ENCODE data around the gene TRIP6. TPM values are rescaled to one million over a fixed set of nuclear protein-coding genes. Genes with fewer than 3 reads are reported as not detected.
"Not testable (repeated sequence)": the region's sequence is repeated elsewhere in the genome, so short reads cannot be mapped to it uniquely, and the experiment has no call there.

TRIP6 gene
- total RNA-seq, 1 experiment from 2014 or later, result 140 TPM

DNA sequence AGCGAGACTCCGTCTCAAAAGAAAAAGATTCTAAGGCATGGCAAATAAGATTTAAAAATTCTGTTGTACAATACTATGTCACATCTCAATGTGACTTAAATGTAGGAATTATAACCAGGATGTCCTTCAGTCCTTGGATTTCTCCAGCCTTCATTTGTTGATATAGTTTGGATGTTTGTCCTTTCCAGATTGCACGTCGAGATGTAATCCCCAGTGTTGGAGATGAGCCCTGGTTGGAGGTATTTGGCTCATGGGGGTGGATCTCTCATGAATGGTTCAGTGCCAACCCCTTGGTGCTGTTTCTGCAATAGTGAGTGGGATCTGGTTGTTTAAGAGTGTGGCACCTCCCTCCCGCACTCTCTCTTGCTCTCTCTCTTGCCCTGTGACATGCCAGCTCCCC is 41.3 kb downstream of the TRIP6 start (continued):
- TF ChIP-seq E2F4 (CRISPR knock-in tag; IDR thresholded peaks at IDR 0.05; ENCODE audit: borderline replicate concordance, low read depth) (no peak), NFYB (CRISPR knock-in tag; conservative IDR thresholded peaks at IDR 0.05; ENCODE audit: low read depth) (no peak), FOXJ3 (CRISPR knock-in tag; IDR thresholded peaks at IDR 0.05; ENCODE audit: borderline replicate concordance) (no peak), IRF2 (CRISPR knock-in tag; IDR thresholded peaks at IDR 0.05; ENCODE audit: borderline replicate concordance, low read depth) (no peak), ZNF512 (CRISPR knock-in tag; IDR thresholded peaks at IDR 0.05; ENCODE audit: borderline replicate concordance) (no peak), ZNF423 (CRISPR knock-in tag; IDR thresholded peaks at IDR 0.05) (no peak), TP53 (CRISPR knock-in tag; IDR thresholded peaks at IDR 0.05) (no peak)
- TF ChIP-seq, protein P1, sequence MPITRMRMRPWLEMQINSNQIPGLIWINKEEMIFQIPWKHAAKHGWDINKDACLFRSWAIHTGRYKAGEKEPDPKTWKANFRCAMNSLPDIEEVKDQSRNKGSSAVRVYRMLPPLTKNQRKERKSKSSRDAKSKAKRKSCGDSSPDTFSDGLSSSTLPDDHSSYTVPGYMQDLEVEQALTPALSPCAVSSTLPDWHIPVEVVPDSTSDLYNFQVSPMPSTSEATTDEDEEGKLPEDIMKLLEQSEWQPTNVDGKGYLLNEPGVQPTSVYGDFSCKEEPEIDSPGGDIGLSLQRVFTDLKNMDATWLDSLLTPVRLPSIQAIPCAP (CRISPR knock-in tag; IDR thresholded peaks at IDR 0.05), result no peak
- TF ChIP-seq, protein P2, sequence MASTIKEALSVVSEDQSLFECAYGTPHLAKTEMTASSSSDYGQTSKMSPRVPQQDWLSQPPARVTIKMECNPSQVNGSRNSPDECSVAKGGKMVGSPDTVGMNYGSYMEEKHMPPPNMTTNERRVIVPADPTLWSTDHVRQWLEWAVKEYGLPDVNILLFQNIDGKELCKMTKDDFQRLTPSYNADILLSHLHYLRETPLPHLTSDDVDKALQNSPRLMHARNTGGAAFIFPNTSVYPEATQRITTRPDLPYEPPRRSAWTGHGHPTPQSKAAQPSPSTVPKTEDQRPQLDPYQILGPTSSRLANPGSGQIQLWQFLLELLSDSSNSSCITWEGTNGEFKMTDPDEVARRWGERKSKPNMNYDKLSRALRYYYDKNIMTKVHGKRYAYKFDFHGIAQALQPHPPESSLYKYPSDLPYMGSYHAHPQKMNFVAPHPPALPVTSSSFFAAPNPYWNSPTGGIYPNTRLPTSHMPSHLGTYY (CRISPR knock-in tag; IDR thresholded peaks at IDR 0.05), result no peak

DNA sequence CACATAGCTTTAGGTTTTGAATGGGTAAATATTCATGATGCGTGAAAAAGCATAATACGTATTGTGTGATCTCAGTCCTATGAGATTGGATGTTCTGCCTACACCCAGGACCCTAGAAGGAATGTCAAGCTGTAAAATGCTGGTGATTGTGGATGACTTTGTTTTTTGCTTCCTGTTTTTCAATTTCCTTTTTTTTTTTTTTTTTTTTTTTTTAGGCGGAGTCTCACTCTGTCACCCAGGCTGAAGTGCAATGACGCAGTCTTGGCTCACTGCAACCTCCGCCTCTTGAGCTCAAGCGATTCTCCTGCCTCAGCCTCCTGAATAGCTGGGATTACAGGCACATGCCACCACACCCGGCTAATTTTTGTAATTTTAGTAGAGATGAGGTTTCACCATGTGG is 43.3 kb downstream of the TRIP6 start:
- ATAC-seq, result not testable (repeated sequence)
- ChIA-PET POLR2A (interaction anchor here (0.6 kb wide), 1 partner anchor 169 kb away, joined by 3 read pairs; no protein-coding TSS in a partner anchor), CTCF (interaction anchor here (0.6 to 2.7 kb wide), 6 partner anchors 56 to 233 kb away, joined by 3 to 9 read pairs (median 3); no protein-coding TSS in a partner anchor)

GRCh38 chr7:100911484-100911883 is 44.3 kb downstream of the TRIP6 start:
- peaks cover 6% of the 10 kb centered on the region for H3K9me3 Mint-ChIP-seq
- peaks cover 5% of the 10 kb centered on the region for H3K4me1 Mint-ChIP-seq
- no peak overlapping the region for H3K4me3 Mint-ChIP-seq
- H3K36me3 Mint-ChIP-seq, result 0 out of 2 replicates have a peak, but pooled peaks cover 5% of the 10 kb centered on the region
- ChIA-PET POLR2A (no interaction called here), CTCF (interaction anchor here (1.1 to 2.7 kb wide), 3 partner anchors 16 to 55 kb away, joined by 4 to 9 read pairs (median 4); partner anchors contain the start of gene ACHE)
- no peak for ATAC-seq
- H3K27me3 Mint-ChIP-seq (ENCODE audit: low read depth), result no peaks in the 10 kb centered on the region; the same call in none of the 2 replicates
- no peak for DNase-seq (ENCODE audit: low spot score)
- H3K27ac Mint-ChIP-seq, result no peak overlapping the region
- no peak for TF ChIP-seq ZBTB21 (CRISPR knock-in tag; IDR thresholded peaks at IDR 0.05; ENCODE audit: borderline replicate concordance)
- no peak for TF ChIP-seq TCF7 (CRISPR knock-in tag; IDR thresholded peaks at IDR 0.05; ENCODE audit: low read depth)
- TF ChIP-seq, protein P3, sequence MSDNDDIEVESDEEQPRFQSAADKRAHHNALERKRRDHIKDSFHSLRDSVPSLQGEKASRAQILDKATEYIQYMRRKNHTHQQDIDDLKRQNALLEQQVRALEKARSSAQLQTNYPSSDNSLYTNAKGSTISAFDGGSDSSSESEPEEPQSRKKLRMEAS (CRISPR knock-in tag; IDR thresholded peaks at IDR 0.05), result no peak
- no peak for TF ChIP-seq FOXK1 (CRISPR knock-in tag; IDR thresholded peaks at IDR 0.05)
- TF ChIP-seq ZNF671 (CRISPR knock-in tag; IDR thresholded peaks at IDR 0.05), result no peak
- TF ChIP-seq PREB (CRISPR knock-in tag; IDR thresholded peaks at IDR 0.05; ENCODE audit: borderline replicate concordance), result no peak
- no peak for TF ChIP-seq HMGA2 (CRISPR knock-in tag; IDR thresholded peaks at IDR 0.05)
- TF ChIP-seq ESRRA (CRISPR knock-in tag; IDR thresholded peaks at IDR 0.05; ENCODE audit: borderline replicate concordance), result no peak
- TF ChIP-seq MXD4 (CRISPR knock-in tag; IDR thresholded peaks at IDR 0.05; ENCODE audit: borderline replicate concordance), result no peak
- TF ChIP-seq, protein P2 (CRISPR knock-in tag; IDR thresholded peaks at IDR 0.05), result no peak
- TF ChIP-seq TP53 (CRISPR knock-in tag; IDR thresholded peaks at IDR 0.05), result no peak

More for the DNA sequence above, 43.3 kb downstream of the TRIP6 start:
- not testable (repeated sequence) for H3K4me1 Mint-ChIP-seq; H3K4me3 Mint-ChIP-seq; H3K9me3 Mint-ChIP-seq; H3K36me3 Mint-ChIP-seq; H3K27me3 Mint-ChIP-seq (ENCODE audit: low read depth); H3K27ac Mint-ChIP-seq; DNase-seq (ENCODE audit: low spot score)
